ENCODE measurements around the gene PALLD. TPM values are rescaled to one million over a fixed set of nuclear protein-coding genes. Genes with fewer than 3 reads are reported as not detected.

The PALLD gene
- total RNA-seq, 1 donor from 2014 or later, result 221 TPM

GRCh38 chr4:168765726-168766125 lies 268.9 kb downstream of the PALLD start:
- peak; percentile 45 for DNase-seq

GRCh38 chr4:168766604-168767316 lies 269.9 kb downstream of the PALLD start:
- no peak for DNase-seq

- DNase-seq, result no peak
Observed at GRCh38 chr4:168769416-168769815, 272.6 kb downstream of the PALLD start.

GRCh38 chr4:168769837-168770236 lies 273.0 kb downstream of the PALLD start:
- DNase-seq, result no peak

- DNase-seq, result no peak
Observed at GRCh38 chr4:168771251-168771650, 274.4 kb downstream of the PALLD start.

- DNase-seq, result no peak
Observed at GRCh38 chr4:168773388-168774195, 276.7 kb downstream of the PALLD start.

- DNase-seq, result no peak
Observed at GRCh38 chr4:168776382-168776781, 279.5 kb downstream of the PALLD start.

GRCh38 chr4:168777277-168777965 lies 280.6 kb downstream of the PALLD start:
- DNase-seq, result no peak

GRCh38 chr4:168781341-168781740 lies 284.5 kb downstream of the PALLD start:
- DNase-seq, result no peak

GRCh38 chr4:168781926-168782325 lies 285.1 kb downstream of the PALLD start:
- no peak for DNase-seq

- DNase-seq, result no peak
Observed at GRCh38 chr4:168782439-168782838, 285.6 kb downstream of the PALLD start.

- no peak for DNase-seq
Observed at GRCh38 chr4:168784786-168785461, 288.1 kb downstream of the PALLD start.

GRCh38 chr4:168787334-168787733 lies 290.5 kb downstream of the PALLD start:
- no peak for DNase-seq

- peak; percentile 57 for DNase-seq
Observed at GRCh38 chr4:168787801-168788595, 291.1 kb downstream of the PALLD start.

GRCh38 chr4:168790898-168791297 lies 294.0 kb downstream of the PALLD start:
- DNase-seq, result no peak

- no peak for DNase-seq
Observed at GRCh38 chr4:168791376-168791775, 294.5 kb downstream of the PALLD start.

GRCh38 chr4:168793542-168793941 lies 296.7 kb downstream of the PALLD start:
- no peak for DNase-seq

GRCh38 chr4:168794092-168794707 lies 297.3 kb downstream of the PALLD start:
- DNase-seq, result no peak

- DNase-seq, result no peak
Observed at GRCh38 chr4:168794881-168795280, 298.0 kb downstream of the PALLD start.

GRCh38 chr4:168795346-168795745 lies 298.5 kb downstream of the PALLD start:
- DNase-seq, result no peak
